EL (cell line): ENCODE measurements around the gene UBN2.
"Not testable (repeated sequence)": the region's sequence is repeated elsewhere in the genome, so short reads cannot be mapped to it uniquely, and the experiment has no call there.

Experiments used
- DNase-seq: peaks from one replicate; pipeline ENCODE4 v3.0.0-alpha.2; 2016

Gene UBN2

DNA sequence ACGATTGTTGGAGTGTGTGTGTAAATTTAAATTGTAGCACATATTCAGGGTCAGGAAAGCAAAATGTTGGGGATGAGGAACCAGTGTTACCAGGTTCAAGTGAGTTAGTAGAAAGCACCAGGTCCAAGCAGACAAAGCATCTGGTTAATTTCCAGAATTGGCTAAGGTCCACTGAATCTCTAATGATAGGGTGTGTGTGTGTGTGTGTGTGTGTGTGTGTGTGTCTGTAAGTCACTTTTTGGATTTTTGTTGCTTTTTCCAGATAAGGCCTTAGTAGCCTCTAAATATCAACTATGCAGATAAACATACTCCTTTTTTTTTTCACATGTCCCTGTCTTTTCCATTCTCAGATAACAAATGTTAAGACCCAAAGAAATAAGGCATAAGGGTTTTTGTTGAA lies 73.5 kb downstream of the UBN2 start:
- no peak for DNase-seq

DNA sequence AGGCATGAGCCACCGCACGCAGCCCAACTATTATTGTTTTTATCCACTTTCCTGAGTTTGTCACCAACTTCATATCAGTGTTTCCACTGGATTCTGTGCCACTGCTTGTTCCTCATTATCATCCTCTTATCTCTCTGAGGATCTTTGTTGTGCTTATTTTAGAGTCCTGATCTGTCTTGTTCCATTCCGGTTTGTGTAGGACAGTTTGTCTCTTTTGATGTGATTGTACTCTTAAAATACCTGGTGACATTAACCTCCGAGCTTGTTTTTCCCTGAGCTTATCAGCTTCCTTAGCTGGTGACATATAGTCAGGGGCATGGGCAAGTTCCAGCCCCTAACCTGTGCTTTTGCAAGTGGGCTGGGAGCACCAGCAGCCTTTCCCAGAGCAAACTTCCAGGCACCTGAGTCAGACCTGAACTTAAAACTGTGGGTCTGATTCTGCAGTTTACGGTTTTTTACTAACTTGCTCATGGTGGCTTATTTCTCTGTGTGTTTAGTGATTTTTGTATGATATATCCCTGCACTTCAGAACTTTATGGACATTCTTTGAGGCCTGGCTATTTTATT lies 87.0 kb downstream of the UBN2 start:
- DNase-seq = no peak

DNA sequence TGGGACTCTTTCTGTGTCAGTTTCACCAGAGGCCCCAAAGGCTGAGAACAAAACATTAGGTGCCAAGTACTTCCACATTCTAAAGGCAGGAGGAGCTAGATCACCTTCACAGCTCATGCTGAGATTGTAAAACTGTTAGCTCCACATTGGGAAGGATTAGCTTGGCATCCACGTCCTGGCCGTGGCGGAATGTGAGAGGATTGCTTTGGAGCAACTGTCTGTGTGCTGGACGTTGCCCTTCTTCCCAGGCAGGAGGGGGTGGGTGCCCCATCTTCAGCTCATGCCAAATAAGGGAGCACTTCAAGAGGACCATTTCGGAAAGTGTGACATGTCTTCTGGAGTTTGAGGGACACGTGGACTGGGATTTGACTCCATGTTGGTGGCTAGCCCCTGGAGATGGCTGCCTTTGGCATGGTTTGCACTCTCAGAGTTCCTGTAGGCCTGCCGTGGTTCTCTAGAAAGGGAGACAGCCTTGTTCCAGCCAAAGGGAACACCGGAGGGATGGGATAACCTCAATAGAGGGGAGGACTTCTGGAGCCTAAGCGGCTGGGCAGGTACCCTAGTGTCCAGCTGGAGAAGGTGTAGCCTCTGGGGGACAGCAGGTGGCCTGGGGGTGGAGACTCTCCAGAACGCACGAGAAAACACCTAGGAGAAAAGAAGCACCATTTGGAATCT lies 90.2 kb downstream of the UBN2 start:
- DNase-seq = peak; percentile 34

DNA sequence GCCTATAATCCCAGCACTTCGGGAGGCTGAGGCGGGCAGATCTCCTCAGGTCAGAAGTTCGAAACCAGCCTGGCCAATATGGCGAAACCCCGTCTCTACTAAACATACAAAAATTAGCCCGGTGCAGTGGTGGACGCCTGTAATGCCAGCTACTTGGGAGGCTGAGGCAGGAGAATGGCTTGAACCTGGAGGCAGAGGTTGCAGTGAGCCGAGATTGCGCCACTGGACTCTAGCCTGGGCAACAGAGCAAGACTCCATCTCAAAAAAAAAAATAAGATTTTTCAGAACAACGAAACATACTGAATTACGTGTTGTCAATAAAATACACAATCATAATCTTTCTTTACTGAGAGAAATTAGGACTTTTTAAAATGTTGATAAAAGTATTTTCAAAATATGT lies 93.7 kb downstream of the UBN2 start:
- DNase-seq = not testable (repeated sequence)

DNA sequence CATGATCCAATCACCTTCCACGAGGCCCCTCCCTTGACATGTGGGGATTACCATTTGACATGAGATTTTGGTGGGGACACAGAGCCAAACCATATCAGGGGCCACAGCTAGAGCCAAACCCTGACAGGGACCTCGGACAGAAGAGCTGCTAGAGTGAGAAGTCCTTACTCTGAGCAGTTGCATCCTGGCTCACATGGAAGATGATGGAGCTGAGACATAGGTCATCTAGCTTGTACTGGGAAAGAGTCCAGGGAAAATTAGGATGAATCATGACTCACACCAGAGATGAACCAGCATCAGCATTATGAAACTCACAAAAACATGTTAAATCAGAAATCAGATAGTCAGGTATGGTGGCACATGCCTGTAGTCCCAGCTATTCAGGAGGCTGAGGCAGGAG lies 97.3 kb downstream of the UBN2 start:
- peak; percentile 81 for DNase-seq

DNA sequence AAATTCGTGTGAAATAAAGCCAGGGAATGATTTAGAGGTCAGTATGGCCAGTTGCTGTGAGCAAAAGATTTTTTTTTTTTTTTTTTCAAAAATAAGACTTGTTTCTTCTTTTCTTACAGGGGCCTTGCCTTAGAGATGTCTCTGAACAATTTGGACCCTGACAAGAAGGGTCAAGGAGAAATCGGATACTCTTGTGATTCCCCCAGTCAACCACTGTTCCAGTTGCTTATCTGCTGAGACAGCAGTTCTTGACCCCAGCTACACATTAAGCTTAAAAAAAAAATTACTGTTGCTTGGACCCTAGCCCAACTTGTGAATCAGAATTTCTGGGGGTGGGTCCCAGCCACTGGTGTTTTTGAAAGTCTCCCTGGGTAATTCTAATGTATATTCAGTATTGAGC lies 98.1 kb downstream of the UBN2 start:
- no peak for DNase-seq

DNA sequence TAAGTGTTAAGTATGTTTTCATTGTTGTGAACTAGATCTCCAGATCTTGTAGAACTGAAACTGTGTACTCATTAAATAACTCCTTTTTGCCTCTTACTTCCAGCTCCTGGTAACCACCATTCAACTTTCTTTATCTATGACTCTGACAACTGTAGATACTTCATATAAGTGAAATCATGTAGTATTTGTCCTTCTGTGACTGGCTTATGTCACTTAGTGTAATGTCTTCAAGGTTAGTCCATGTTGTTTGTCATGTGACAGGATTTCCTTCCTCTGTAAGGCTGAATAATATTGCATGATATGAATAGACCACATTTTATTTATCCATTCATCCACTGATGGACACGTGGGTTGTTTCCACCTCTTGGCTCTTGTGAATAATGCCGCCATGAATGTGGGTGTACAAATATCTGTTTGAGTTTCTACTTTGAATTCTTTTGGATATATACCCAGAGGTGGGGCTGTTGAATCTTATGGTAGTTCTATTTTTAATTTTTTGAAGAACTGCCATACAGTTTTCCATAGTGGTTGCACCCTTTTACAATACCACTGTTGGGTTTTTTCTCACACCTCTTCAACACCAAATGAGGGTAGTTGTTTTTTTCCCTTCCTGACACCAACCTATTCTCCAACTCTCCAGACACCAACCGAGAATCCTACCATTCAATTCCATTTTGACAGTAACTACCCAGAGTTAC lies 99.4 kb downstream of the UBN2 start:
- no peak for DNase-seq

DNA sequence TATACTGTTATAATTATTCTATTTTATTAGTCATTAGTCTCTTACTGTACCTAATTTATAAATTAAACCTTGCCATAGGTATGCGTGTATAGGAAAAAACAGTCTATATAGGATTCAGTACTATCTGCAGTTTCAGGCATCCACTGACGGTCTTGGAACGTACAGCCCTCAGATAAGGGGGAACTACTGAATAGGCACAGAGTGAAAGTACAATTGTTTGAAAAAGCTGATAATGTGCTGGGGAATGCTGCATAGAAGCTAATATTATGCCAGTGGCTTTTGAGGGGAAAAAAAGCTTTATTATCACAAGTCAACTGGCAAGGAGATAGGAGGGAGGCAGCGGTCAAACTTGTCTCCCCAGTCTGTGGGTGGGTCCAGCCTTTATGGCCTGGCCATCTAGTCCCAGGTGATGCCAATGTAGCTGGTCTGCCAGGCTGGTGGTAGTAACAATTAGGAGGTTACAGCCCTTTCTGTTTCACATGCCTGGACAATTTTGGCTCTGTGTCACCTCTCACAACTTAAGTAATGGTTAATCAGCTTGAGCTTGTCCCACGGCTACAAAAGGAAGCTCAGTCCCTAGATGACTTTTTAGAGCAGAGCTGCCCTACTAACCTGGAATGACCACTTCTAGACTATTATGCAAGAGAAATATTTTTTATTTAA lies 101.8 kb downstream of the UBN2 start:
- DNase-seq = no peak

DNA sequence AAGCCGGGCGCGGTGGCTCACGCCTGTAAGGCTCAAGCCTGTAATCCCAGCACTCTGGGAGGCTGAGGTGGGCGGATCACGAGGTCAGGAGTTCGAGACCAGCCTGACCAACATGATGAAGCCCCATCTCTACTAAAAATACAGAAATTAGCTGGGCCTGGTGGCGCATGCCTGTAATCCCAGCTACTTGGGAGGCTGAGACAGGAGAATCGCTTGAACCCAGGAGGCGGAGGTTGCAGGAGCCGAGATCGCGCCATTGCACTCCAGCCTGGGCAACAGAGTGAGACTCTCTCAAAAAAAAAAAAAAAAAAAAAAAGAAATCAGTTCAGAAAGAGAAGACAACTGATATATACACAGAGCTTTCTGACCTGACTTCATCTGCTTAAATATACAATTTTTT lies 102.4 kb downstream of the UBN2 start:
- DNase-seq = not testable (repeated sequence)

DNA sequence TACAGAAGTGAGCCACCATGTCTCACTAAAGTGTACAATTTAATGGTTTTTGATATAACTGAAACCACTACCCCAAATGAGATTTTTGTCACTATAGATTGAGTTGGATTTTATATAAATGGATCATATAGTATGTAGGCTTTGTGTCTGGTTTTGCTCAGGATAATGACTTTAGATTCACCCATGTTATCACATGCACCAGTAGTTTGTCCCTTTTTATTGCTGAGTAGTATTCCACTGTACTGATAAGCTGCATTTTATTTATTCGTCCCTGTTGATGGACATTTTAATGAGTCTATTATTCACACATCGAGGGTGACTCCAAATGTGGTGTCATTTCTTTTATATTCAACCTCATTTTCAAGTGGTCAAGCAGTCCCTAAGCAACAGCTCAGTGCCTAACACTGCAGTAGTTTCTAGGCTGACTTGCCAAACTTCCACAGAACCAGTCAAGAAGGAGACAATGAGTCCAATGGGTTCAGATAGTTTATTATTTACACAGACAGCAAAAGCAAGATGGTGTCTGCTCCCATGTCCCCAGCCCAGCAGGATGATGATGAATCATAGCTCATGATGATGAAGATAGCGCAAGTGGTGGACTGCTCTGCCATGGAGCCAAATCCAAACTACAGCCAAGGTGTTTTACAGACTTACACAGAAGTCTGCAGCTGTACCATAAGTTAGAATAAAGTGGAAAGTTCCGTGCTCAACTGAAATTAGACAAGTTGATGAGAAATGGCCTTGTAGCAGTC lies 103.5 kb downstream of the UBN2 start:
- DNase-seq = no peak

DNA sequence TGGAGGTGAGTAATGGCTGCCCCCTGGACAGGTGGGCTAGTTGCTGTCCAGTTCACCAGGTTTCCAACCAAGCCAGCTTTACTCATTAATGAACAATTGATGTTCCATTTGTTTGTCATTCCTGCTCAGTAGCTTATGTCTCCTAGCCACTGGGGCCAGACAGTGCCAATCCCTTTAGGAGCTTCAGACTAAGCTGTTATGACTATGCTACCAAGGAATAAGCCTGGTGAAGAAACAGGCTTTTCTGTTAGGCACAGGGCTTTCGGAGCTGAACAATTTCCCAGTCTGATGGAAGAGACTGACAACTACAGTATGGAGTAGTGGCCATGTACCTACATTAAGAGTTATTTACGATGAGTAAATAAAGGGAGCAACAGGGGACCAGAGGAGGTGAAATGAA lies 108.0 kb downstream of the UBN2 start:
- no peak for DNase-seq

DNA sequence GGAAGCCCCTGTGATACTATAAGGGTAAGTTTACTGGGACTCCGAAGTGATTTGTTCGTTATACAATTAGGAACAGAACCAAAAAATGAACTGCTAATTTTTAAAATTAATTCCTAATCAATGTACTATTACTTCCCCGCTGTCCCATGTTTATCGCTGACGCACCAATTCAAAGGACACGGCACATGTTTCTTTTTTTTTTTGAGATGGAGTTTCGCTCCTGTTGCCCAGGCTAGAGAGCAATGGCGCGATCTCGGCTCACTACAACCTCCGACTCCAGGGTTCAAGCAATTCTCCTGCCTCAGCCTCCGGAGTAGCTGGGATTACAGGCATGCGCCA lies 108.6 kb downstream of the UBN2 start:
- DNase-seq = no peak

DNA sequence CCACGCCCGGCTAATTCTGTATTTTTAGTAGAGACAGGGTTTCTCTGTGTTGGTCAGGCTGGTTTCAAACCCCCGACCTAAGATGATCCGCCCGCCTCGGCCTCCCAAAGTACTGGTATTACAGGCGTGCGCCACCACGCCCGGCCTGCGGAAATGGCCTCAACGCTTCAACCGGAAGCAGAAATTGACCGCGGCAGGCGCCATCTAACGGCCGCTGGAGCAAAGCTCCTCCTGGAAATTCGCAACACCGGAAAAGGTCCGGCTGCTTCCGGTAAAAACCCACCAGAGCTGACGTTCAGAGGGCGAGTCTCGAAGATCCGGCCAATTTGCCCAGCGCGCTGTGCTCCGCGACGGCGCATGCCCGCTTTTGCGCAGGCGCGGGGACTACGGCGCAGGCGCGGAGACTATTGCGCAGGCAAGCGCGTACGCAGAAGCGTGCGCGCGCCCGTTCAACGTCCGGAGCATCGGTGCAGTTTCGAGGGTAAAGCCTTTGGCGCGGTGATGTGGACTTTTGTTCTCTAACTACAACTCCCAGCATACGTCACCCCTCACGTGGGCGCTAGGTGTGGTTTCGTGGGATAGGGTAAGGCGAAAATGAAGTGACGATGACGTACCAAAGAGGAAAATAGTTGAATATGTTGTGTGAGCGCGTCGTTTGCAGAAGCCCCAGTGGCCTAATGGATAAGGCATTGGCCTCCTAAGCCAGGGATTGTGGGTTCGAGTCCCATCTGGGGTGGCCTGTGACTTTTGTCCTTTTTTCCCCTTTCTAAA lies 109.2 kb downstream of the UBN2 start:
- DNase-seq = peak; percentile 99

DNA sequence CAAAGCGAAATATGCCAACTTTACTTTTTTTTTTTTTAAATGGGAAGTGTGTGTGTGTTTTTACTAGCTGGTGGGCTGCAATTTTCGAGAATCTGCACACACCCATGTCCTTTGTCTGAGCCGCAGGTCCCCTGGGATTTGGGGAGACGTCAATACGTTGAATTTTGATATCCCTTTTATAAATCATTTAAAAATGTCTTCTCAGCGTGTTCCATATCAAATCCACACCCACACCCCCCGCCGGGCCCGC lies 109.7 kb downstream of the UBN2 start:
- no peak for DNase-seq

DNA sequence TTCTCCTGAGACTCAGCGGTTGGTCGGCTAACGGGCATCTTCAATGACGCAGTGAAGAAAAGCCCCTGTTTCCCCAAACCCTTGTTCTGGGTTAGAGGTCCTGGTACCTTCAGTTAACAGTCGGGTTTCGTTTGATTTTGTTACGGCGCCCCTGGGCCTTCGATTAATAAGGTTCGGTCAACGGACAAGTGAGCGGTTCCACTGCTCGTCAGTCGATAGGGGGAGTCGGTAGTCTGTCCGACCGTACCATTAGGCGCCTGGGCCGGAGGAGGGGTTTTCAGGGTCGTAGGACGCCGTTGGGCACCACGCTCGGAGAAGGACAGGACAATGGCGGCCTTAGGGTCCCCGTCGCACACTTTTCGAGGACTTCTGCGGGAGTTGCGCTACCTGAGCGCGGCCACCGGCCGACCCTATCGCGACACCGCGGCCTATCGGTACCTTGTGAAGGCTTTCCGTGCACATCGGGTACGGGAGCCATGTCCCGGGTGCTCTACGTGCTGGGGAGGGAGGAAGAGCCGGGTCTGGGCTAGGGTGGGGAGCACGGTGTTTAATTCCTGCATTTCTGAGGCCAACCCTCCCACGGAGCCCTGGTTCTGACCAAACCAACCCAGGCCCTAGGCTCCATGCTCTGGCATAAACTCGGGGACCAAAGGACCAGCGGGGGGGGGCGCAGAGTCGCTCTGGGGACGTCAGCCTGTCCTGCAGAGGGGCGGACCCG lies 110.2 kb downstream of the UBN2 start, which contains the start of gene FMC1:
Gene FMC1, plus strand, starts transcription at position 280 of the 718 bp plus-strand sequence. Its CDS starts 48 bp downstream, at position 328.
- DNase-seq = peak; percentile 90

DNA sequence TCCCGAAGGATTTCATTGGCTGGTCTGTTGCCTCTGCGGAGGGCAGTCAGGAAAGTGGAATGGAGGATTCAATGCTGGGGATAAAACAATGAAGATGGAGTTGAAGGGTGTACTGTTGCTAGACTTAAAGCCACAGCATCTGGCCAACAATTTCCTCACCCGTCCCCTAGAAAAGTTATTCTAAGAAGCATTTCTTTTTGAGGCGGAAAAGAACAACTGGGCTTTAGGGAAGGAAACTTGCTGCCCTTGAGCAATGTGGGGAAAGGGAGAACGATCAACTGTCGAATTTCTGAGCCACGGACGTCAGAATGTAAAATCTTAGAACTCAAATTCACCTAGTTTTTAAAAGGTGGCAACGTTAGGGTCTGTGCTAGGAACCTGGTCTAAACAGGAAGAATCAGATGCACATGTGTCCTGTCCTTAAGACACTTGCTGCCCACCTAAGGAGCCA lies 110.8 kb downstream of the UBN2 start:
- no peak for DNase-seq

DNA sequence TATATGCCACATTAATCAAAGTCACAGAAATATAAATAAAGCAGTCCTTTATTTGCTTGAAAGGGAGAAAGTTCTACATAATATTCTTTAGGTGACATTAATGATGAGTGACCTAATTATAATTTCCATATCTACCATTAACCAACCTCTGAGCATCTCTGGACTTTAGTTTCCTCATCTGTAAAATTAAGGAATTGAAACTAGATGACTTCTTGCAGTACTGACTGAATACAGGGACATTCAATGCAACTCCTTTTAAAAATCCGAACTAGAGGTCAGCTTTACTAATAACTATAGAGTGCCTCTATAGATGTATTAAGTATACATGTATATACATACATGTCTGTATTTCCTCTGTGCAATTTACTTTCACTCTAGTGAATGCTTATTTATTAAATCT lies 114.0 kb downstream of the UBN2 start:
- no peak for DNase-seq

DNA sequence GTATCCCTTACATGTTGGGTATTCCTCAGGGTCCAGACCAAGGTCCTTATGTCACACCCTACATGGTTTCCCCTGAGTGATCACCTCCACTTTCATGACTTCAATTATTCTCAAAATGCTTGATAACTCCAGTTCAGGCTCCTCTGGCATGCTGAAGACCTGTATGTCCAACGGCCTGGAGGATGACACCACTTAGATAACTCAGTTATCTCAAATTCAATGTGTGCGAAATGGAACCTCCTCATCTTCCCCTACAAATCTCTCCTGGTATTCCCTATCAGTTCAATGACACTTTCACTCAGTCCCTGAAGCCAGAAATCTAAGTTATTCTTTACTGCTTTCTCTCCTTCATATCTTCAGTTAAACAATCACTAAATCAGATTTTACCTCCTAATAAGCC lies 120.0 kb downstream of the UBN2 start:
- DNase-seq = no peak

DNA sequence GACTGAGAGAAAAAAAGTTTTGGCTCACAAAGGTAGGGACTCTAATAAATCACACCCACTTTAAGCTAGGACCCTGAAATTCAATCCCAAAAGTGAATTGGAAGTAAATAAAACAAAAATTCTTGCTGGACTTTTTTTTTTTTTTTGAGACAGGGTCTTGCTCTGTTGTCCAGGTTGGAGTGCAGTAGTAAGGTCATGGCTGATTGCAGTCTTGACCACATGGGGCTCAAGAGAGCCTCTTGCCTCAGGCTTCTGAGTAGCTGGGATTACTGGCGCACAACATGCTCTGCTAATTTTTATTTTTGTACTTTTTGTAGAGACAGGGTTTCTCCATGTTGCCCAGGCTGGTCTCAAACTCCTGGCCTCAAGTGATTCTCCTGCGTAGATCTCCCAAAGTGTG lies 123.7 kb downstream of the UBN2 start:
- DNase-seq = no peak

DNA sequence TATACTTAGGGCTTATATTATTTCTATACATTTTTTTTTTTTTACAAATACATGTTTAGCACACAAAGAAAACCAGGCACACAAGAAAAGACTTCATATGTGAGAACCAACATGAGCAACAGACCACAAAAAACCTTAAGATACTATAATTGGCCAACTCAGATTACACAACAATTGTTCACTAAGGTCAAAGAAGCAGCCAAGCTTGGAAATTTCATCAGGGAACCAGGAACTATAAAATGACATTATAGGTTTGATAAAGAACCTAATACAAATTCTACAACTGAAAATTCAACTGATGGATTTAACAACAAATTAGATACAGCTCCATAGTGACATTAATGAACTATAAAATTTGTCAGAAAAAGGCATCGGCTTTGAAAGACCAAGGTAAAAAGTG lies 124.3 kb downstream of the UBN2 start:
- no peak for DNase-seq
